Keratinocyte (primary cell): ENCODE measurements around the gene MRPL44. TPM values are rescaled to one million over a fixed set of nuclear protein-coding genes. Genes with fewer than 3 reads are reported as not detected.
"Not testable (repeated sequence)": the region's sequence is repeated elsewhere in the genome, so short reads cannot be mapped to it uniquely, and the experiment has no call there.

Source experiments
- DNase-seq: peaks from one replicate; pipeline ENCODE4 v3.0.0-alpha.2; 2011; ENCODE audit warnings: low read depth, missing footprints, low spot score
- FAIRE-seq: peaks from 2 replicates; lab custom pipeline; 2011; peaks lifted over from hg19 to GRCh38; lab: Jason Lieb, UNC
- H2AFZ ChIP-seq: 2 replicates; pipeline ENCODE4 v1.6.0; 2012; ENCODE audit warnings: low read length, control low read depth, inconsistent platforms; ENCODE audit not compliant: control insufficient read depth
- H3K27ac ChIP-seq: 2 replicates; pipeline ENCODE4 v1.5.1; 2011; ENCODE audit warnings: low read length; ENCODE audit not compliant: control insufficient read depth, insufficient read depth
- H3K27me3 ChIP-seq: 3 replicates; pipeline ENCODE4 v1.6.0; 2011; ENCODE audit warnings: low read length; ENCODE audit not compliant: control insufficient read depth, insufficient read depth; ENCODE audit errors: extremely low read depth
- H3K36me3 ChIP-seq, 2 experiments: 2 replicates in 1 of 2; 3 replicates in 1 of 2; pipeline ENCODE4 v1.5.1; 2011; ENCODE audit warnings: low read length in 2 of 2, mild to moderate bottlenecking in 1 of 2; ENCODE audit not compliant: control insufficient read depth in 2 of 2, insufficient read depth in 2 of 2; ENCODE audit errors: extremely low read depth in 1 of 2
- H3K4me1 ChIP-seq: 3 replicates; pipeline ENCODE4 v1.5.1; 2011; ENCODE audit warnings: low read length; ENCODE audit not compliant: control insufficient read depth, insufficient read depth; ENCODE audit errors: extremely low read depth
- H3K4me2 ChIP-seq: 3 replicates; pipeline ENCODE4 v1.6.0; 2011; ENCODE audit warnings: low read depth, low read length; ENCODE audit not compliant: control insufficient read depth, insufficient read depth; ENCODE audit errors: extremely low read depth
- H3K4me3 ChIP-seq, 3 experiments: fragments of 200-600 bp in 1 of 3; sonication (generic) in 1 of 3; 2 replicates in 2 of 3; 3 replicates in 1 of 3; pipeline ENCODE4 v1.5.1; 2011 to 2016; ENCODE audit warnings: low read length in 3 of 3, mild to moderate bottlenecking in 3 of 3, control low read depth in 2 of 3, inconsistent platforms in 1 of 3, low read depth in 1 of 3, mixed read lengths in 1 of 3, mixed run types in 1 of 3, moderate library complexity in 1 of 3; ENCODE audit not compliant: control insufficient read depth in 2 of 3, insufficient read depth in 2 of 3; ENCODE audit errors: extremely low read depth in 1 of 3
- H3K79me2 ChIP-seq: 2 replicates; pipeline ENCODE4 v1.6.0; 2012; ENCODE audit warnings: low read length; ENCODE audit not compliant: control insufficient read depth, insufficient read depth
- H3K9ac ChIP-seq: 3 replicates; pipeline ENCODE4 v1.6.0; 2011; ENCODE audit warnings: low read length; ENCODE audit not compliant: control insufficient read depth, insufficient read depth; ENCODE audit errors: extremely low read depth
- H3K9me1 ChIP-seq: 3 replicates; pipeline ENCODE4 v1.6.0; 2011; ENCODE audit warnings: low read length; ENCODE audit not compliant: control insufficient read depth, insufficient read depth; ENCODE audit errors: extremely low read depth
- H3K9me3 ChIP-seq: 2 replicates; pipeline ENCODE4 v1.5.1; 2012; ENCODE audit warnings: low read depth, low read length; ENCODE audit not compliant: control insufficient read depth
- H4K20me1 ChIP-seq: 3 replicates; pipeline ENCODE4 v1.6.0; 2011; ENCODE audit warnings: low read length; ENCODE audit not compliant: control insufficient read depth, insufficient read depth; ENCODE audit errors: extremely low read depth
- CTCF ChIP-seq, 3 experiments: IDR thresholded peaks in 1 of 3; conservative IDR thresholded peaks in 1 of 3; optimal IDR thresholded peaks in 1 of 3; 2 replicates in 2 of 3; 3 replicates in 1 of 3; pipeline versions ENCODE3 to v1.5.1; 2011; ENCODE audit warnings: low read length in 3 of 3, mild to moderate bottlenecking in 3 of 3, moderate library complexity in 2 of 3, control low read depth in 1 of 3, inconsistent platforms in 1 of 3; ENCODE audit not compliant: insufficient read depth in 2 of 3; ENCODE audit errors: extremely low read depth in 1 of 3
- EZH2 ChIP-seq: IDR thresholded peaks from one replicate; pipeline ENCODE4 v1.6.1; 2012; ENCODE audit warnings: inconsistent platforms, mild to moderate bottlenecking, low read length, moderate library complexity
- dilution Hi-C: fragments of 300-500 bp; cut with MboI; formaldehyde crosslinking; loops from one replicate; pipeline ENCODE4 v1.7.0; 2020; ENCODE audit warnings: low sequenced_read_pairs; ENCODE audit not compliant: extremely low pct_ligation_motif_present
- polyA plus RNA-seq, 5 experiments: library from polyadenylated mRNA; depleted of rRNA in 3 of 5; stranded (reverse) in 3 of 5; stranded (forward) in 1 of 5; unstranded in 1 of 5; fragments of >200 nt; gene quantifications; 1 replicate in 1 of 5; 2 replicates in 3 of 5; 3 replicates in 1 of 5; pipeline versions ENCODE4 v1.2.1 to v1.2.3, GENCODE V29; 2011 to 2012; ENCODE audit warnings: missing spikeins in 2 of 5, low read depth in 1 of 5, low replicate concordance in 1 of 5

The MRPL44 gene
- polyA plus RNA-seq, 1 donor (not counting 4 experiments of a cell fraction or from before 2014, with no cell fraction given) = 27.1 TPM

- peaks cover 5% of the 10 kb centered on the region for H3K79me2 ChIP-seq
- TF ChIP-seq EZH2 (no peak), CTCF (optimal IDR thresholded peaks at IDR 0.05 in 1 of 3, IDR thresholded peaks at IDR 0.05 in 1 of 3, conservative IDR thresholded peaks at IDR 0.05 in 1 of 3; ENCODE audit: extremely low read depth in 1 of 3, insufficient read depth in 2 of 3, low read length in 3 of 3) (no peak)
- no peak overlapping the region for H3K4me2 ChIP-seq
- H3K36me3 ChIP-seq = peaks cover 43 to 74% of the 10 kb centered on the region in 2 experiments
- H3K4me1 ChIP-seq = peaks cover 12% of the 10 kb centered on the region
- no peak overlapping the region for H3K27ac ChIP-seq
- no peak overlapping the region for H3K4me3 ChIP-seq
- DNase-seq = no peak
- dilution Hi-C loops = loop anchor here (25.0 kb wide), 1 partner anchor 288 kb away; no protein-coding TSS in a partner anchor
- H3K27me3 ChIP-seq = no peaks in the 10 kb centered on the region
- no peak for FAIRE-seq
- peaks cover 2% of the 10 kb centered on the region for H4K20me1 ChIP-seq
- H2AFZ ChIP-seq = no peak overlapping the region
- no peaks in the 10 kb centered on the region for H3K9me3 ChIP-seq
- no peak overlapping the region for H3K9ac ChIP-seq
- no peaks in the 10 kb centered on the region for H3K9me1 ChIP-seq
Measured at GRCh38 chr2:223998948-223999347, 41.7 kb downstream of the MRPL44 start.

GRCh38 chr2:223999862-224000261 is 42.6 kb downstream of the MRPL44 start:
- TF ChIP-seq CTCF (optimal IDR thresholded peaks at IDR 0.05 in 1 of 3, IDR thresholded peaks at IDR 0.05 in 1 of 3, conservative IDR thresholded peaks at IDR 0.05 in 1 of 3; ENCODE audit: extremely low read depth in 1 of 3, insufficient read depth in 2 of 3, low read length in 3 of 3) (no peak), EZH2 (no peak)
- Histone ChIP-seq H3K27ac (no peak overlapping the region), H3K36me3 (peaks cover 40 to 67% of the 10 kb centered on the region in 2 experiments), H3K9me3 (no peaks in the 10 kb centered on the region), H3K4me2 (no peak overlapping the region), H3K27me3 (no peaks in the 10 kb centered on the region), H3K4me1 (peaks cover 12% of the 10 kb centered on the region), H3K9ac (no peak overlapping the region), H3K79me2 (peaks cover 9% of the 10 kb centered on the region), H3K9me1 (no peaks in the 10 kb centered on the region), H3K4me3 (no peak overlapping the region), H2AFZ (no peak overlapping the region), H4K20me1 (peaks cover 2% of the 10 kb centered on the region)
- dilution Hi-C loops = loop anchor here (25.0 kb wide), 1 partner anchor 287 kb away; no protein-coding TSS in a partner anchor
- DNase-seq (no peak), FAIRE-seq (no peak)

GRCh38 chr2:224000662-224001061 is 43.4 kb downstream of the MRPL44 start:
- H3K27me3 ChIP-seq, H4K20me1 ChIP-seq, H3K27ac ChIP-seq, H3K9me3 ChIP-seq, H3K4me2 ChIP-seq, H2AFZ ChIP-seq, H3K9ac ChIP-seq, DNase-seq, H3K4me1 ChIP-seq, dilution Hi-C loops, H3K9me1 ChIP-seq, H3K4me3 ChIP-seq, FAIRE-seq: not testable (repeated sequence)
- peaks cover 14% of the 10 kb centered on the region for H3K79me2 ChIP-seq
- peaks cover 40 to 67% of the 10 kb centered on the region in 2 experiments for H3K36me3 ChIP-seq
